Measurements from ENCODE around the gene GAL3ST2. TPM values are rescaled to one million over a fixed set of nuclear protein-coding genes. Genes with fewer than 3 reads are reported as not detected.

Gene GAL3ST2
- total and polyA plus RNA-seq, 7 donors, result 0.14 to 0.16 TPM; not detected in 5

DNA sequence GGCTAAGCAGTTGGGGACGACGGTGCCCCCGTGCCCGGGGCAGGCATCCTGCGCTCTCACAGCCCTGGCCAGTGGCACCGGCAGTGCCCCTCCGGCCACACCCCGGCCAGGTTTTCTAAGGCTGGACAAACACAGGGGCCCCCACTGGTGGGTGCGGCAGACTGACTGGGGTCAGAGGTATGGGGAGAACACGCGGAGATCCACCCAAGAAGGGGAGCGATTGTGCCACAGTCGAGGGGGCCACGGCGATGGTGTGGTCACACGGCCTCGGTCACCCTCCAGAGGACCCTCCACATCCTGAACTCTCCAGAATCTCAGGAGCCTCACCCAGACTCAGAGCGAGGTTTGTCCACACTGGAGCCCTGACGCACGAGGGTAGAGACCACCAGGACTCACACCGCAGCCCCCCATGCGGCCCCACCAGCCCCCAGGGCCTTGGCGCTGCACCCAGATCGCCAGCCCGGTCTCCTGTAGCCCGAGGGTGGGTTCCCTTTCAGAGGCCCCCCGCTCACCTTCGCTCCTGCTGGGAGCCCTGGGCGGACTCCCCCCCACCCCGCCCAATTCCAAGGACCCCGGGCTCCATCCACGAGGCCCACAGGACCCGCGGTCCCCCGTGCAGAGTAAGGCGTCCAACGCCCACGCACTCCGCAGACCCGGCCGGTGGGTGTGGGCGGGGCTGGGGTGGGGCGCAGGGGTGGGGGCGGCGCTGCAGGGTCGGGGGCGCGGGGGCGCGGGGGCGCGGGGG lies 66.9 kb downstream of the GAL3ST2 start:
- H3K4me3 ChIP-seq, result peak overlapping the region; percentile 5
- H3K4me1 ChIP-seq, result no peaks in the 10 kb centered on the region
- DNase-seq, result peak; percentile 16 to 54
- no peaks in the 10 kb centered on the region for H3K27me3 ChIP-seq (ENCODE audit: insufficient read depth in 3 of 3, low read length in 2 of 3)
- peak in 2 of 4 donors; percentile 13 to 25 for ATAC-seq
- intact Hi-C loops (cut with DNase I), result loop anchor here in 1 of 2 donors (2.0 kb wide), 1 partner anchor 21 kb away; no protein-coding TSS in a partner anchor
- H3K27ac ChIP-seq, result peak overlapping the region; percentile 9
- 49 to 78% (median 75%) methylated on average over 30 to 52 of the region's 52 CpGs for WGBS, 3 donors
- no peaks in the 10 kb centered on the region for H3K36me3 ChIP-seq (ENCODE audit: insufficient read depth in 1 of 2, low read depth in 1 of 2)
- TF ChIP-seq, protein P1, sequence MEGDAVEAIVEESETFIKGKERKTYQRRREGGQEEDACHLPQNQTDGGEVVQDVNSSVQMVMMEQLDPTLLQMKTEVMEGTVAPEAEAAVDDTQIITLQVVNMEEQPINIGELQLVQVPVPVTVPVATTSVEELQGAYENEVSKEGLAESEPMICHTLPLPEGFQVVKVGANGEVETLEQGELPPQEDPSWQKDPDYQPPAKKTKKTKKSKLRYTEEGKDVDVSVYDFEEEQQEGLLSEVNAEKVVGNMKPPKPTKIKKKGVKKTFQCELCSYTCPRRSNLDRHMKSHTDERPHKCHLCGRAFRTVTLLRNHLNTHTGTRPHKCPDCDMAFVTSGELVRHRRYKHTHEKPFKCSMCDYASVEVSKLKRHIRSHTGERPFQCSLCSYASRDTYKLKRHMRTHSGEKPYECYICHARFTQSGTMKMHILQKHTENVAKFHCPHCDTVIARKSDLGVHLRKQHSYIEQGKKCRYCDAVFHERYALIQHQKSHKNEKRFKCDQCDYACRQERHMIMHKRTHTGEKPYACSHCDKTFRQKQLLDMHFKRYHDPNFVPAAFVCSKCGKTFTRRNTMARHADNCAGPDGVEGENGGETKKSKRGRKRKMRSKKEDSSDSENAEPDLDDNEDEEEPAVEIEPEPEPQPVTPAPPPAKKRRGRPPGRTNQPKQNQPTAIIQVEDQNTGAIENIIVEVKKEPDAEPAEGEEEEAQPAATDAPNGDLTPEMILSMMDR (IDR thresholded peaks at IDR 0.05), result no peak
- no peaks in the 10 kb centered on the region for H3K9me3 ChIP-seq

- TF ChIP-seq, protein P1 (IDR thresholded peaks at IDR 0.05), result peak; percentile 10
- Histone ChIP-seq H3K4me3 (peak overlapping the region; percentile 60), H3K27ac (no peak overlapping the region), H3K27me3 (ENCODE audit: insufficient read depth in 3 of 3, low read length in 2 of 3) (no peaks in the 10 kb centered on the region), H3K4me1 (no peaks in the 10 kb centered on the region), H3K9me3 (no peaks in the 10 kb centered on the region), H3K36me3 (ENCODE audit: insufficient read depth in 1 of 2, low read depth in 1 of 2) (no peaks in the 10 kb centered on the region)
- DNase-seq (peak; percentile 74 to 85), ATAC-seq (peak; percentile 79 to 94 (median 89))
- WGBS, 3 donors, result 4 to 6% (median 6%) methylated on average over 42 to 65 of the region's 65 CpGs
- intact Hi-C loops (cut with DNase I), result no loop called here
Observed at GRCh38 chr2:241844066-241844728, 67.6 kb downstream of the GAL3ST2 start.

GRCh38 chr2:241844831-241845578 lies 68.4 kb downstream of the GAL3ST2 start:
- DNase-seq, result no peak
- no peaks in the 10 kb centered on the region for H3K27me3 ChIP-seq (ENCODE audit: insufficient read depth in 3 of 3, low read length in 2 of 3)
- 78 to 82% (median 80%) methylated on average over 37 of the region's 37 CpGs for WGBS, 3 donors
- H3K4me1 ChIP-seq, result no peaks in the 10 kb centered on the region
- no peak overlapping the region for H3K27ac ChIP-seq
- no peaks in the 10 kb centered on the region for H3K36me3 ChIP-seq (ENCODE audit: insufficient read depth in 1 of 2, low read depth in 1 of 2)
- ATAC-seq, result no peak
- TF ChIP-seq, protein P1 (IDR thresholded peaks at IDR 0.05), result no peak
- H3K9me3 ChIP-seq, result no peaks in the 10 kb centered on the region
- intact Hi-C loops (cut with DNase I), result no loop called here
- H3K4me3 ChIP-seq, result peak overlapping the region; percentile 60

DNA sequence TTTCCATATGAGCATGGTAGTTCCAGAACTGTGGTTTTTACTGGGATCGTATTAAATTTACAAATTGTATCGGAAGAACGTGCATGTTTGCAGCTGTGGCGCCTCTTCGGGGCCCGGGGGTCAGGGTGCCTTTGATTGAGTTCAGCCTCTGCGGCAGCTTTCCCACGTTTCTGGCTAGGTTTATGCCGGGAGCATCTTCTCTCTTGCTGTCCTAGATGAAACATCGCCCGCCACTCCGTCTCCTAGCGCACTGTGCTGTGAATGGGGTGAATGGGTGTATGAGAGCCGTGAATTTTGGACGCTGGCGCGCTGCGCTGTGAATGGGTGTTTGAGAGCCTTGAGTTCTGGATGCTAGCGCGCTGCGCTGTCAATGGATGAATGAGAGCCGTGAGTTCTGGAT lies 69.8 kb downstream of the GAL3ST2 start:
- Histone ChIP-seq H3K27me3 (ENCODE audit: insufficient read depth in 3 of 3, low read length in 2 of 3) (no peaks in the 10 kb centered on the region), H3K4me3 (no peak overlapping the region), H3K36me3 (ENCODE audit: insufficient read depth in 1 of 2, low read depth in 1 of 2) (no peaks in the 10 kb centered on the region), H3K9me3 (no peaks in the 10 kb centered on the region), H3K27ac (no peak overlapping the region), H3K4me1 (no peaks in the 10 kb centered on the region)
- intact Hi-C loops (cut with DNase I), result no loop called here
- ATAC-seq (no peak), DNase-seq (no peak)
- 79 to 83% (median 82%) methylated on average over 22 of the region's 22 CpGs for WGBS, 3 donors
- TF ChIP-seq, protein P1 (IDR thresholded peaks at IDR 0.05), result no peak

Measured in psoas muscle (tissue), 8 donors.